Measurements from ENCODE around the gene ADSS2. TPM values are rescaled to one million over a fixed set of nuclear protein-coding genes. Genes with fewer than 3 reads are reported as not detected.
A peak's percentile ranks its signal among the peaks of the same experiment; 100 is the strongest.

The ADSS2 gene
- total RNA-seq, 1 donor from 2014 or later, result 181 TPM

DNA sequence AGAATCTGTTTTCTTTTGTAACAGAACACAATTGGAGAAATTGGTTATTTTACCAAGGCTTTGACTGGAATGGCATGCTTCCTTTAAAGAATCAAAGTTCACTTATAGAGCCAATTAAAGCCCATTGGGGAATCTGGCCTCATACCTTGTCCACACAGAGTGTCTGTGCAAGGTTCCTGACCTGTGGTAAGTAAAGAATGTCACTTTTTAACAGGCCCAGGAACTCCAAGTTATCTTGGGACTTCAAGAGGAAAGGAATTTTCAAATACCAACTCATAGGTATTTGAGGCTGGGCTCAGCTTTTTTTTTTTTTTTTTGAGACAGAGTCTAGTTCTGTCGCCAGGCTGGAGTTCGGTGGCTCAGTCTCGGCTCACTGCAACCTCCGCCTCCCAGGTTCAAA, 7.1 kb upstream of the ADSS2 start:
- peaks cover 30% of the 10 kb centered on the region for H3F3A ChIP-seq (ENCODE audit: low read depth)
- H2AFZ ChIP-seq (replicated peaks), result no peak overlapping the region
- H3K36me3 Mint-ChIP-seq, result peaks cover 10% of the 10 kb centered on the region
- no peaks in the 10 kb centered on the region for H3K27me3 ChIP-seq
- no peak for DNase-seq (ENCODE audit: low spot score)
- TF ChIP-seq, protein P1, sequence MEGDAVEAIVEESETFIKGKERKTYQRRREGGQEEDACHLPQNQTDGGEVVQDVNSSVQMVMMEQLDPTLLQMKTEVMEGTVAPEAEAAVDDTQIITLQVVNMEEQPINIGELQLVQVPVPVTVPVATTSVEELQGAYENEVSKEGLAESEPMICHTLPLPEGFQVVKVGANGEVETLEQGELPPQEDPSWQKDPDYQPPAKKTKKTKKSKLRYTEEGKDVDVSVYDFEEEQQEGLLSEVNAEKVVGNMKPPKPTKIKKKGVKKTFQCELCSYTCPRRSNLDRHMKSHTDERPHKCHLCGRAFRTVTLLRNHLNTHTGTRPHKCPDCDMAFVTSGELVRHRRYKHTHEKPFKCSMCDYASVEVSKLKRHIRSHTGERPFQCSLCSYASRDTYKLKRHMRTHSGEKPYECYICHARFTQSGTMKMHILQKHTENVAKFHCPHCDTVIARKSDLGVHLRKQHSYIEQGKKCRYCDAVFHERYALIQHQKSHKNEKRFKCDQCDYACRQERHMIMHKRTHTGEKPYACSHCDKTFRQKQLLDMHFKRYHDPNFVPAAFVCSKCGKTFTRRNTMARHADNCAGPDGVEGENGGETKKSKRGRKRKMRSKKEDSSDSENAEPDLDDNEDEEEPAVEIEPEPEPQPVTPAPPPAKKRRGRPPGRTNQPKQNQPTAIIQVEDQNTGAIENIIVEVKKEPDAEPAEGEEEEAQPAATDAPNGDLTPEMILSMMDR (IDR thresholded peaks at IDR 0.05), result no peak
- no peak for TF ChIP-seq EZH2 (IDR thresholded peaks at IDR 0.05)
- H3K27ac Mint-ChIP-seq, result no peak overlapping the region
- H3K4me1 Mint-ChIP-seq, result peaks cover 16% of the 10 kb centered on the region
- no peak overlapping the region for H3K4me3 Mint-ChIP-seq
- no peaks in the 10 kb centered on the region for H4K20me1 ChIP-seq (ENCODE audit: low read depth)
- H3K4me3 ChIP-seq, result no peak overlapping the region
- no peaks in the 10 kb centered on the region for H3K79me2 ChIP-seq (ENCODE audit: low read depth)
- H3K27ac ChIP-seq, result no peak overlapping the region
- H3K9me3 Mint-ChIP-seq, result peaks cover 22% of the 10 kb centered on the region
- peaks cover 5% of the 10 kb centered on the region for H3K36me3 ChIP-seq
- H3K4me2 ChIP-seq, result no peak overlapping the region
- H3K27me3 Mint-ChIP-seq (ENCODE audit: insufficient read depth, low read depth), result peaks cover 4% of the 10 kb centered on the region
- H3K9ac ChIP-seq, result no peak overlapping the region
- peaks cover 29% of the 10 kb centered on the region for H3K4me1 ChIP-seq
- H3K9me3 ChIP-seq (ENCODE audit: low read depth), result peaks cover 17% of the 10 kb centered on the region

DNA sequence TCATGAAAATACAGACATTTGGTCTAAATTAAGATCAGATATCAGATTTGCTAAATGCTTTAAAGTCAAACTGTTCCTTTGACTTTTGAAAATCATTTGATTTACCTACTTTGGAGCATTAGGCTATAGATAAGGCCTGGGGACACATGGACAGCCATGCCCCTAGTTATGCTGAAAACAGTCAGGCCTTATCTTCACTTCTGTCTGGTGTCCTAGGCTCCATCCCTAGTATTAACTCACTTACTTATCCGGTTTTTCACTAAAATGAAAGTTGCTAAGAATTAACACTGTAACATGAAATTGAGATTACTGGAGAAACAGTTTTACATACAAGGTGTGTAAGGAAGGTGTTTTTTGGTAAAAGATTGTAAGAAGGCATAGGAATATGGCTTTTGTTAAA, 4.9 kb upstream of the ADSS2 start:
- H3K27ac Mint-ChIP-seq, result no peak overlapping the region
- Histone ChIP-seq H3K9me3 (ENCODE audit: low read depth) (peaks cover 17% of the 10 kb centered on the region), H3K9ac (no peak overlapping the region), H3K4me1 (peaks cover 33% of the 10 kb centered on the region), H3K4me3 (peak overlapping the region; percentile 4), H3F3A (ENCODE audit: low read depth) (peaks cover 35% of the 10 kb centered on the region), H3K4me2 (peak overlapping the region; percentile 50), H3K36me3 (peaks cover 5% of the 10 kb centered on the region), H3K27ac (peak overlapping the region; percentile 59), H3K79me2 (ENCODE audit: low read depth) (no peaks in the 10 kb centered on the region), H4K20me1 (ENCODE audit: low read depth) (no peaks in the 10 kb centered on the region), H3K27me3 (no peaks in the 10 kb centered on the region), H2AFZ (replicated peaks) (no peak overlapping the region)
- DNase-seq (ENCODE audit: low spot score), result no peak
- H3K9me3 Mint-ChIP-seq, result peaks cover 23% of the 10 kb centered on the region
- peaks cover 4% of the 10 kb centered on the region for H3K27me3 Mint-ChIP-seq (ENCODE audit: insufficient read depth, low read depth)
- no peak for TF ChIP-seq EZH2phosphoT487 (IDR thresholded peaks at IDR 0.05)
- TF ChIP-seq, protein P1 (IDR thresholded peaks at IDR 0.05), result no peak
- TF ChIP-seq EZH2 (IDR thresholded peaks at IDR 0.05), result no peak
- H3K4me3 Mint-ChIP-seq, result no peak overlapping the region
- peaks cover 10% of the 10 kb centered on the region for H3K36me3 Mint-ChIP-seq
- H3K4me1 Mint-ChIP-seq, result peaks cover 19% of the 10 kb centered on the region

DNA sequence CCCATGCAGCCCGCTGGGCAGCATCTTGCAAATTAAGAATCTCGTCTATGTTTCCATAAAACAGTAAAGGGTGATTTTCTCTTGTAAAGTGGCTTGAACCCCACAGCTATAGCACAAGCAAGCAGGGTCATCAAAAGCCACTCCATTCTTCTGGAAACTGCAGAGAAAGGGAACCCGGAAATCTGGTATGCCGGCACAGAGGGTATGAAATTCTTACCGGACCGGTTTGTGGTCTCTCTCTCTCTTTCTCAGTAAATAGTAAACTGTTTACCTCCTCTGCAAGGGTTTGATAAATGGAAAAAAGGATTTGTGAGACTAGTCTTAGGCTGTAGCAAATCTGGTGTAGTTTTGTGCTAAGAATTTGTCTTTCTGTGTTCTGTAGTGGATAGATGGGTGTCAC, 2.7 kb upstream of the ADSS2 start:
- peaks cover 32% of the 10 kb centered on the region for H3K4me1 Mint-ChIP-seq
- no peak for DNase-seq (ENCODE audit: low spot score)
- peaks cover 3% of the 10 kb centered on the region for H3K27me3 Mint-ChIP-seq (ENCODE audit: insufficient read depth, low read depth)
- Histone ChIP-seq H3F3A (ENCODE audit: low read depth) (peaks cover 47% of the 10 kb centered on the region), H3K27ac (peak overlapping the region; percentile 79), H3K9me3 (ENCODE audit: low read depth) (peaks cover 17% of the 10 kb centered on the region), H3K27me3 (no peaks in the 10 kb centered on the region), H3K9ac (no peak overlapping the region), H4K20me1 (ENCODE audit: low read depth) (peaks cover 15% of the 10 kb centered on the region), H3K79me2 (ENCODE audit: low read depth) (peaks cover 21% of the 10 kb centered on the region), H3K4me1 (peaks cover 47% of the 10 kb centered on the region), H3K4me3 (no peak overlapping the region), H3K36me3 (peaks cover 5% of the 10 kb centered on the region), H2AFZ (replicated peaks) (peak overlapping the region; percentile 45), H3K4me2 (peak overlapping the region; percentile 50)
- no peak overlapping the region for H3K27ac Mint-ChIP-seq
- H3K4me3 Mint-ChIP-seq, result no peak overlapping the region
- H3K36me3 Mint-ChIP-seq, result peaks cover under 1% of the 10 kb centered on the region
- H3K9me3 Mint-ChIP-seq, result peaks cover 12% of the 10 kb centered on the region
- no peak for TF ChIP-seq EZH2 (IDR thresholded peaks at IDR 0.05)
- no peak for TF ChIP-seq EZH2phosphoT487 (IDR thresholded peaks at IDR 0.05)
- TF ChIP-seq, protein P1 (IDR thresholded peaks at IDR 0.05), result no peak

Data from neural progenitor cell (in vitro differentiated cells).